LNCaP clone FGC (cell line): ENCODE results near the gene VPS11.
"Not testable (repeated sequence)": the region's sequence is repeated elsewhere in the genome, so short reads cannot be mapped to it uniquely, and the experiment has no call there.

Experiments used
- DNase-seq: peaks from one replicate; pipeline ENCODE4 v3.0.0-alpha.2; 2011; ENCODE audit warnings: low read depth
- H3K4me3 ChIP-seq: 2 replicates; pipeline ENCODE4 v1.5.1; 2011; ENCODE audit warnings: mild to moderate bottlenecking, low read depth, low read length, control low read depth
- CTCF ChIP-seq: IDR thresholded peaks from 2 replicates; pipeline ENCODE4 v1.5.1; 2012; ENCODE audit warnings: mild to moderate bottlenecking; ENCODE audit not compliant: control insufficient read depth, insufficient read depth; ENCODE audit errors: extremely low read depth

The VPS11 gene

GRCh38 chr11:119051440-119052162 lies 16.0 kb upstream of the VPS11 start:
- DNase-seq, result no peak
- H3K4me3 ChIP-seq, result no peak overlapping the region
- TF ChIP-seq CTCF, result no peak

GRCh38 chr11:119052163-119052814 lies 15.3 kb upstream of the VPS11 start:
- no peak overlapping the region for H3K4me3 ChIP-seq
- TF ChIP-seq CTCF, result no peak
- DNase-seq, result no peak

- no peak for DNase-seq
- no peak overlapping the region for H3K4me3 ChIP-seq
- TF ChIP-seq CTCF, result no peak
Measured at GRCh38 chr11:119054418-119054817, 13.2 kb upstream of the VPS11 start.

DNA sequence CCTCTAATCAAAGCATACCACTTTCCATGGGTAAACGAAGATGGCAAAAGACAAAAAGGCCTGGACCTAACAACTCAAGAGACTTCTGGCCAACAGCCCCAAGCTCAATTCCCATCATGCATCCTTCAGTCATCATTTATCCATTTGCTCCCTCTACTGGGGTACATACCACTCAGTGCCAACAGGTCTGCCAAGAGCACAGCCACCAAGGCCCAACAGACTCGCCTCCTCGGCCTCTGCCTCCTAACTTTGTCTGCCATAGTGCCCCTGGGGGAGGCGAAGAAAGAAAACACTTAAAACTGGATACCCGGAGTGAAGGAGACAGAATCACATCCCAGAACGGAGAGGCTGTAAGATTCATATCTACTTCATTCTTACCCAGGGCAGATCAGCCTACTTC lies 11.7 kb upstream of the VPS11 start:
- peak; percentile 34 for TF ChIP-seq CTCF
- DNase-seq, result no peak
- H3K4me3 ChIP-seq, result peak overlapping the region; percentile 93

GRCh38 chr11:119056421-119056999 lies 11.1 kb upstream of the VPS11 start:
- no peak; the same call in 1 of the 2 replicates for TF ChIP-seq CTCF
- peak overlapping the region; percentile 93 for H3K4me3 ChIP-seq
- no peak for DNase-seq

DNA sequence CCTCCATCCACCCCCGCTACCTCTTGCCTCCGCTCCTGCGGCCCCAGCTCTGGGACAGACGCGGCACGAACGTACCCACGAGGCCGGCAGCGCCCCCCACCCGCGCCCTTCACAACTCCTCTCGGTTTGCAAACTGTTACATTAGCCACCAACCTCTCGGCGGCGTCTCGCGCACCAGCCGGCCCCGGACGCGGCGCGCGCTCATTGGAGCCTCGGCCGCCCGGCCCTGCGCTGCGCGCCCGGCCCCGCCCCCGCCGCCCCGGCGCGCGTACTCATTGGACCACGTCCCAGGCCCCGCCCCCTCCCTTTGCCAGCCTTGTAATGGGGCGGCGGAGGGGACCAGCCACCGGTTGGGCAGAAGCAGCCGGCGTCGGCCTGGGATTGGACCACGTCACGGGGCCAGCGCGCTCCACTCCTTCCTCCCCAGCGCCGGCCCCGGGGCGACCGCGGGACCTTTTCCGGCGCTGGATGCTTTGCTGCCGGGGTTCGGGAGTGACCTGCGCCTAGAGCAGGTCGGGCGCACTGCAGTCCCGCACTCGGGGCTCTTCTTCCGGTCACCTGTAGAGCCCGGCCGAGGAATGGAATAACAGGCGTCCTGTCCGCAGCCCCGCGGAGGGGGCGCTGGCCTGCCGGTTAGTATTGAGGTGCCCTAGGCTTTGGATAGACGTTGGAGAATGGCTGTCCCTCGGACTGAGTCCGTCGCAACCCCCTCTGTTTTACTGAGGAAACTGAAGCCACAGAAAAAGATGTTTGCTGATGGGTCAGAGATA lies 10.4 kb upstream of the VPS11 start, which contains the start of gene HYOU1:
HYOU1 (minus strand) TSS at position 206 of the 770 bp plus-strand sequence. CDS start 1,045 bp downstream, outside the sequence.
- DNase-seq, result peak; percentile 80
- TF ChIP-seq CTCF, result peak; percentile 6
- peak within 1 kb of the TSS; percentile 93 for H3K4me3 ChIP-seq

DNA sequence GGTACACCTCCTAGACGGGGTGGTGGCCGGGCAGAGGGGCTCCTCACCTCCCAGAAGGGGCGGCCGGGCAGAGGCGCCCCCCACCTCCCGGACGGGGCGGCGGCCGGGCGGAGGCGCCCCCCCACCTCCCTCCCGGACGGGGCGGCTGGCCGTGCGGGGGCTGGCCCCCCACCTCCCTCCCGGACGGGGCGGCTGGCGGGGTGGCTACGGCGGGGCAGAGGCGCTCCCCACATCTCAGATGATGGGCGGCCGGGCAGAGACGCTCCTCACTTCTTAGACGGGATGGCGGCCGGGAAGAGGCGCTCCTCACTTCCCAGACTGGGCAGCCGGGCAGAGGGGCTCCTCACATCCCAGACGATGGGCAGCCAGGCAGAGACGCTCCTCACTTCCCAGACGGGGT lies 8.5 kb upstream of the VPS11 start:
- not testable (repeated sequence) for DNase-seq, H3K4me3 ChIP-seq
